HEK293 (cell line): Measurements from ENCODE around the gene RPL11.

Experiments used
- HOXA7 ChIP-seq: sonication (generic); formaldehyde crosslinking; IDR thresholded peaks from 2 replicates; pipeline ENCODE4 v1.8.1; 2022; ENCODE audit warnings: missing genetic modification reagents, borderline replicate concordance
- MYNN ChIP-seq: fragments of 450-650 bp; formaldehyde crosslinking; IDR thresholded peaks from 2 replicates; pipeline ENCODE4 v1.5.1; 2016; ENCODE audit warnings: missing biosample characterization, missing genetic modification characterization, borderline replicate concordance
- PRDM1 ChIP-seq: fragments of 450-650 bp; formaldehyde crosslinking; IDR thresholded peaks from 2 replicates; pipeline ENCODE4; 2016; ENCODE audit warnings: missing biosample characterization, missing genetic modification characterization
- TSHZ1 ChIP-seq: fragments of 450-650 bp; formaldehyde crosslinking; IDR thresholded peaks from 2 replicates; pipeline ENCODE4 v1.5.1; 2016; ENCODE audit warnings: missing biosample characterization, missing genetic modification characterization, borderline replicate concordance
- YY1 ChIP-seq: fragments of 450-650 bp; formaldehyde crosslinking; IDR thresholded peaks from 2 replicates; pipeline ENCODE4 v1.5.1; 2018; ENCODE audit warnings: missing biosample characterization, missing genetic modification characterization
- ZNF211 ChIP-seq: fragments of 450-650 bp; formaldehyde crosslinking; IDR thresholded peaks from 2 replicates; pipeline ENCODE4 v1.5.1; 2016; ENCODE audit warnings: low read depth, missing biosample characterization, missing genetic modification characterization
- ZNF350 ChIP-seq: fragments of 450-650 bp; formaldehyde crosslinking; IDR thresholded peaks from 2 replicates; pipeline ENCODE4 v1.5.0; 2017; ENCODE audit warnings: missing biosample characterization, mild to moderate bottlenecking, missing genetic modification characterization
- ZNF639 ChIP-seq: fragments of 450-650 bp; formaldehyde crosslinking; IDR thresholded peaks from 2 replicates; pipeline ENCODE4 v1.5.1; 2016; ENCODE audit warnings: missing biosample characterization, missing genetic modification characterization
- ZSCAN30 ChIP-seq: fragments of 450-650 bp; IDR thresholded peaks from 2 replicates; pipeline ENCODE4 v1.5.1; 2018; ENCODE audit warnings: missing biosample characterization, mild to moderate bottlenecking, missing genetic modification characterization, moderate library complexity
- TF ChIP-seq, protein P1 (sequence below): fragments of 450-650 bp; formaldehyde crosslinking; IDR thresholded peaks from 2 replicates; pipeline ENCODE4 v1.5.1; 2016; ENCODE audit warnings: missing biosample characterization, missing genetic modification characterization
- TF ChIP-seq, protein P2 (sequence below): fragments of 450-650 bp; formaldehyde crosslinking; IDR thresholded peaks from 2 replicates; pipeline ENCODE4 v1.5.1; 2016; ENCODE audit warnings: missing biosample characterization, missing genetic modification characterization

DNA sequence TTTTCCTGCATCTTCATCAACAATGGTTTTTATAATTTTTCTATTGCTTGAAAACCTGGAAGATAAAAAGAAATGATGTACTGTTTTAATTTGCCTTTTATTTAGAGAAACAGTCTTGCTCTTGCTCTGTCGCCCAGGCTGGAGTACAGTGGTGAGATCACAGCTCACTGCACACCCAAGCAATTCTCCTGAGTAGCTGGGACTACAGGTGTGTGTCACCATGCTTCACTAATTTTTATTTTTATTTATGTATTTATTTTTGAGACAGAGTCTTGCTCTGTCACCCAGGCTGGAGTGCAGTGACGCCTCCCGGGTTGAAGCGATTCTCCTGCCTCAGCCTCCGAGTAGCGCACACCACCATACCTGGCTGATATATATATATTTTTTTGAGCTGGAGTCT, 43.0 kb upstream of the RPL11 start:
- TF ChIP-seq, protein P1, sequence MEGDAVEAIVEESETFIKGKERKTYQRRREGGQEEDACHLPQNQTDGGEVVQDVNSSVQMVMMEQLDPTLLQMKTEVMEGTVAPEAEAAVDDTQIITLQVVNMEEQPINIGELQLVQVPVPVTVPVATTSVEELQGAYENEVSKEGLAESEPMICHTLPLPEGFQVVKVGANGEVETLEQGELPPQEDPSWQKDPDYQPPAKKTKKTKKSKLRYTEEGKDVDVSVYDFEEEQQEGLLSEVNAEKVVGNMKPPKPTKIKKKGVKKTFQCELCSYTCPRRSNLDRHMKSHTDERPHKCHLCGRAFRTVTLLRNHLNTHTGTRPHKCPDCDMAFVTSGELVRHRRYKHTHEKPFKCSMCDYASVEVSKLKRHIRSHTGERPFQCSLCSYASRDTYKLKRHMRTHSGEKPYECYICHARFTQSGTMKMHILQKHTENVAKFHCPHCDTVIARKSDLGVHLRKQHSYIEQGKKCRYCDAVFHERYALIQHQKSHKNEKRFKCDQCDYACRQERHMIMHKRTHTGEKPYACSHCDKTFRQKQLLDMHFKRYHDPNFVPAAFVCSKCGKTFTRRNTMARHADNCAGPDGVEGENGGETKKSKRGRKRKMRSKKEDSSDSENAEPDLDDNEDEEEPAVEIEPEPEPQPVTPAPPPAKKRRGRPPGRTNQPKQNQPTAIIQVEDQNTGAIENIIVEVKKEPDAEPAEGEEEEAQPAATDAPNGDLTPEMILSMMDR (tag by site-specific recombination), result no peak
- TF ChIP-seq ZNF350 (tag by site-specific recombination) (no peak), HOXA7 (CRISPR knock-in tag) (no peak), ZSCAN30 (tag by site-specific recombination) (no peak), PRDM1 (tag by site-specific recombination) (no peak), TSHZ1 (tag by site-specific recombination) (no peak), ZNF639 (tag by site-specific recombination) (no peak), MYNN (no peak), YY1 (no peak), ZNF211 (no peak)
- TF ChIP-seq, protein P2, sequence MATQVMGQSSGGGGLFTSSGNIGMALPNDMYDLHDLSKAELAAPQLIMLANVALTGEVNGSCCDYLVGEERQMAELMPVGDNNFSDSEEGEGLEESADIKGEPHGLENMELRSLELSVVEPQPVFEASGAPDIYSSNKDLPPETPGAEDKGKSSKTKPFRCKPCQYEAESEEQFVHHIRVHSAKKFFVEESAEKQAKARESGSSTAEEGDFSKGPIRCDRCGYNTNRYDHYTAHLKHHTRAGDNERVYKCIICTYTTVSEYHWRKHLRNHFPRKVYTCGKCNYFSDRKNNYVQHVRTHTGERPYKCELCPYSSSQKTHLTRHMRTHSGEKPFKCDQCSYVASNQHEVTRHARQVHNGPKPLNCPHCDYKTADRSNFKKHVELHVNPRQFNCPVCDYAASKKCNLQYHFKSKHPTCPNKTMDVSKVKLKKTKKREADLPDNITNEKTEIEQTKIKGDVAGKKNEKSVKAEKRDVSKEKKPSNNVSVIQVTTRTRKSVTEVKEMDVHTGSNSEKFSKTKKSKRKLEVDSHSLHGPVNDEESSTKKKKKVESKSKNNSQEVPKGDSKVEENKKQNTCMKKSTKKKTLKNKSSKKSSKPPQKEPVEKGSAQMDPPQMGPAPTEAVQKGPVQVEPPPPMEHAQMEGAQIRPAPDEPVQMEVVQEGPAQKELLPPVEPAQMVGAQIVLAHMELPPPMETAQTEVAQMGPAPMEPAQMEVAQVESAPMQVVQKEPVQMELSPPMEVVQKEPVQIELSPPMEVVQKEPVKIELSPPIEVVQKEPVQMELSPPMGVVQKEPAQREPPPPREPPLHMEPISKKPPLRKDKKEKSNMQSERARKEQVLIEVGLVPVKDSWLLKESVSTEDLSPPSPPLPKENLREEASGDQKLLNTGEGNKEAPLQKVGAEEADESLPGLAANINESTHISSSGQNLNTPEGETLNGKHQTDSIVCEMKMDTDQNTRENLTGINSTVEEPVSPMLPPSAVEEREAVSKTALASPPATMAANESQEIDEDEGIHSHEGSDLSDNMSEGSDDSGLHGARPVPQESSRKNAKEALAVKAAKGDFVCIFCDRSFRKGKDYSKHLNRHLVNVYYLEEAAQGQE (tag by site-specific recombination), result no peak
